ENCODE data around the gene FOXC2. TPM values are rescaled to one million over a fixed set of nuclear protein-coding genes. Genes with fewer than 3 reads are reported as not detected.

The FOXC2 gene
- total RNA-seq, 5 donors from 2014 or later (not counting 1 experiment from before 2014, with no cell fraction given) = not detected

DNA sequence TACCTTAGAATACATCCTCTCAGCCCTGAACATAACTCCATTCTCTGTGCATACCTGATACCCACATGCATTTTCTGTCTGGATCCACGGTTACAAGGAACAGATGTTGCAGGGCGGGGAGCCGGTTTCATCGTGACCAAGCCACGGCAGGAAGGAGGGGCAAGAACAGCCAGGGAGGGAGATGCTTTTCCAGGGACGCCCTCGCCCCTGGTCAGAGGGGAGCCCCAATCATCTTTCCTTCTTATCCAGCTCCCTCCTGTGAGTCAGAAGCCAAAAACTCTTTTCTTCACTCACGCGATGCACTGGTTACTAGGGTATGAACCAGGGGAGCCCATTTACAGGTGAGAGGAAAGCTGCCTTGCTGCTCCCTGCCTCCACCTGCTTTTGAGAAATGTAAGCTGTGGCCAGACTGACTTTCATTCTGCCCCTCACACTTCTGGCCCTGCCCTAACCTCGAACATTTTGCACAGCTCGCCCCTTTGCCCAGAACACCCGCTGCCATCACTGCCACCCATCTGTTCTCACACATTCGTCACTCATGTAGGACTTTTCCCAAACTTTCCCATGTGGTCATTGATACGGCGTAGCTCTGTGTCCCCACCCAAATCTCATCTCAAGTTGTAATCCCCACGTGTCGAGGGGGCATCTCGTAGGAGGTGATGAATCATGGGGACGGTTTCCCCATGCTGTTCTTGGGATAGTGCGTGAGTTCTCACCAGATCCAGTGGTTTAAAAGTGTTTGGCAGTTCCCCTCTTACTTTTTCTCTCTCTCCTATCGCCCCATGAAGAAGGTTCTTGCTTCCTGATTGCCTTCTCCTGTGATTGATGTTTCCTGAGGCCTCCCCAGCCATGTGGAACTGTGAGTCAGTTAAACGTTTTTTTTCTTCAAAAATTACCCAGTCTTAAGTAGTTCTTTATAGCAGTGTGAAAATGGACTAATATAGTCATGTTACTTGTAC lies 32.3 kb downstream of the FOXC2 start:
- H3K9me3 ChIP-seq = no peaks in the 10 kb centered on the region
- peaks cover 25 to 30% of the 10 kb centered on the region in 2 donors for H3K27me3 Mint-ChIP-seq
- H3K27me3 ChIP-seq (replicated peaks in 1 of 2; ENCODE audit: control insufficient read depth in 2 of 2, extremely low read depth in 1 of 2, insufficient read depth in 2 of 2, low read length in 1 of 2) = peaks cover 0 to 22% of the 10 kb centered on the region in 2 experiments
- no peaks in the 10 kb centered on the region for H3K36me3 ChIP-seq (ENCODE audit: control insufficient read depth in 2 of 2, extremely low read depth in 1 of 2, insufficient read depth in 1 of 2, low read length in 1 of 2)
- no peak overlapping the region for H3K27ac Mint-ChIP-seq
- ATAC-seq (replicated peaks in 1 of 4) (no peak), DNase-seq (no peak)
- H3K9me3 Mint-ChIP-seq = no peaks in the 10 kb centered on the region
- H3K36me3 Mint-ChIP-seq = no peaks in the 10 kb centered on the region
- CTCF ChIA-PET = no interaction called here
- H3K4me3 ChIP-seq (ENCODE audit: control insufficient read depth in 1 of 2, extremely low read depth in 1 of 2, low read length in 1 of 2) = no peak overlapping the region
- H3K27ac ChIP-seq (ENCODE audit: low read length) = no peak overlapping the region
- no peaks in the 10 kb centered on the region for H3K4me1 Mint-ChIP-seq
- no peaks in the 10 kb centered on the region for H3K4me1 ChIP-seq (ENCODE audit: control insufficient read depth in 1 of 2, extremely low read depth in 1 of 2, insufficient read depth in 2 of 2, low read length in 2 of 2)
- no peak overlapping the region for H3K4me3 Mint-ChIP-seq
- POLR2A ChIA-PET = no interaction called here
- WGBS (ENCODE audit: insufficient coverage) = 49% methylated on average over 4 of the region's 22 CpGs

GRCh38 chr16:86601356-86601755 lies 34.7 kb downstream of the FOXC2 start:
- Mint-ChIP-seq H3K27ac (no peak overlapping the region), H3K36me3 (no peaks in the 10 kb centered on the region), H3K4me3 (no peak overlapping the region), H3K4me1 (peaks cover 12 to 13% (median 12%) of the 10 kb centered on the region in 3 donors), H3K9me3 (no peaks in the 10 kb centered on the region), H3K27me3 (peaks cover 19 to 36% of the 10 kb centered on the region in 2 donors)
- H3K27ac ChIP-seq (ENCODE audit: low read length) = no peak overlapping the region
- POLR2A ChIA-PET = no interaction called here
- WGBS (ENCODE audit: insufficient coverage) = 67% methylated on average over 1 of the region's 2 CpGs
- no peaks in the 10 kb centered on the region for H3K36me3 ChIP-seq (ENCODE audit: control insufficient read depth in 2 of 2, extremely low read depth in 1 of 2, insufficient read depth in 1 of 2, low read length in 1 of 2)
- ATAC-seq (replicated peaks in 1 of 4) (no peak), DNase-seq (no peak)
- no peaks in the 10 kb centered on the region for H3K9me3 ChIP-seq
- CTCF ChIA-PET = no interaction called here
- no peak overlapping the region for H3K4me3 ChIP-seq (ENCODE audit: control insufficient read depth in 1 of 2, extremely low read depth in 1 of 2, low read length in 1 of 2)
- H3K27me3 ChIP-seq (replicated peaks in 1 of 2; ENCODE audit: control insufficient read depth in 2 of 2, extremely low read depth in 1 of 2, insufficient read depth in 2 of 2, low read length in 1 of 2) = peaks cover 0 to 23% of the 10 kb centered on the region in 2 experiments
- peaks cover 0 to 9% of the 10 kb centered on the region in 2 experiments for H3K4me1 ChIP-seq (ENCODE audit: control insufficient read depth in 1 of 2, extremely low read depth in 1 of 2, insufficient read depth in 2 of 2, low read length in 2 of 2)

- WGBS (ENCODE audit: insufficient coverage) = 100% methylated on average over 2 of the region's 4 CpGs
- ChIA-PET CTCF (no interaction called here), POLR2A (no interaction called here)
- Histone ChIP-seq H3K4me1 (ENCODE audit: control insufficient read depth in 1 of 2, extremely low read depth in 1 of 2, insufficient read depth in 2 of 2, low read length in 2 of 2) (peaks cover 0 to 9% of the 10 kb centered on the region in 2 experiments), H3K36me3 (ENCODE audit: control insufficient read depth in 2 of 2, extremely low read depth in 1 of 2, insufficient read depth in 1 of 2, low read length in 1 of 2) (no peaks in the 10 kb centered on the region), H3K4me3 (ENCODE audit: control insufficient read depth in 1 of 2, extremely low read depth in 1 of 2, low read length in 1 of 2) (no peak overlapping the region), H3K9me3 (no peaks in the 10 kb centered on the region), H3K27me3 (replicated peaks in 1 of 2; ENCODE audit: control insufficient read depth in 2 of 2, extremely low read depth in 1 of 2, insufficient read depth in 2 of 2, low read length in 1 of 2) (peaks cover 0 to 20% of the 10 kb centered on the region in 2 experiments), H3K27ac (ENCODE audit: low read length) (no peak overlapping the region)
- ATAC-seq (replicated peaks in 1 of 4) = no peak
- no peak overlapping the region for H3K4me3 Mint-ChIP-seq
- H3K27ac Mint-ChIP-seq = no peak overlapping the region
- peaks cover 12 to 13% (median 12%) of the 10 kb centered on the region in 3 donors for H3K4me1 Mint-ChIP-seq
- H3K27me3 Mint-ChIP-seq = peaks cover 19 to 36% of the 10 kb centered on the region in 2 donors
- no peaks in the 10 kb centered on the region for H3K36me3 Mint-ChIP-seq
- H3K9me3 Mint-ChIP-seq = no peaks in the 10 kb centered on the region
- DNase-seq = no peak
Observed at GRCh38 chr16:86602521-86602920, 35.9 kb downstream of the FOXC2 start.

DNA sequence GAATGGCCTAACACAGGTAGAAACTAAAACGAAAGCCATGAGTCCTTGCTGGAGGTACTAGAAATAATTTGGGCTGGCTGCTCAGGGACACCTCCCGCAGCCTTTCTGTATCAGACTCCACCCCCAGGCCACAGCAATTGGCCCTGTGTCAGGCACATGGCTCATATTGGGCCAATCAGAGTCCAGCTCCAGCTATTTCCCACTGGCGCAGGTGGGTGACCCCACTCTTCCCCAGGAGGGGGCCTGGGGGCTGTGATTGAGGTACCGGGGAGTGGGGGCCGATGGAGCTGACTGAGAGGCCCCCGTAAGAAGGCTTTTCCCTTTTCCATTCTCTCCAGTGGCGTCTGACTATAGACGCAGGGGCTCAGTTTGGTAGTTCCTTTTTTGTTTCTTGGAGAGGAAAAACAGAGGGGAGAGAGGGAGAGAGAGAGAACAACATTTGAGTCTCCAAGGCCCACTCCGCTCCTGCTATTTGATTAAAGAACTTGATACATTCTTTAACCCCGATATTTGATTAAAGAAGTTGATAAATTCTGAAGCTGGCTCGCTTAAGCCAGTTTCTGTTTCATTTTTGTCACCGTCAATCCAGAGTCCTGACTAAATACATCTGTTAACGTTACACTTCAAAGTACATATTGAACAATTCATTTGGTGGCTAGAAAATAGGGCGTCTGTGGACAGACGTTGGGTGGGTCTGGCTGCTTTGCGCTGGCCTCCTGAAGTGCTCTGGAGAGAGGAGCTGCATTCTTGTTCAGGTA lies 38.0 kb downstream of the FOXC2 start:
- ChIA-PET CTCF (interaction anchor here in 1 of 2 donors (0.8 to 1.2 kb wide), 2 partner anchors 22 to 40 kb away, joined by 3 read pairs; no protein-coding TSS in a partner anchor), POLR2A (interaction anchor here in 1 of 2 donors (1.0 kb wide), 1 partner anchor 35 kb away, joined by 4 read pairs; no protein-coding TSS in a partner anchor)
- Mint-ChIP-seq H3K4me1 (peaks cover 12 to 13% (median 12%) of the 10 kb centered on the region in 3 donors), H3K36me3 (no peaks in the 10 kb centered on the region), H3K27ac (peak overlapping the region; percentile 59 to 65), H3K27me3 (peaks cover 15 to 31% of the 10 kb centered on the region in 2 donors), H3K9me3 (no peaks in the 10 kb centered on the region), H3K4me3 (peak overlapping the region; percentile 84 to 88 (median 85))
- DNase-seq (peak in 32 of 35 experiments; percentile 6 to 61 (median 40)), ATAC-seq (replicated peaks in 1 of 4) (peak; percentile 84 to 100 (median 91))
- Histone ChIP-seq H3K27ac (ENCODE audit: low read length) (peak overlapping the region; percentile 72), H3K4me1 (ENCODE audit: control insufficient read depth in 1 of 2, extremely low read depth in 1 of 2, insufficient read depth in 2 of 2, low read length in 2 of 2) (peaks cover 0 to 9% of the 10 kb centered on the region in 2 experiments), H3K27me3 (replicated peaks in 1 of 2; ENCODE audit: control insufficient read depth in 2 of 2, extremely low read depth in 1 of 2, insufficient read depth in 2 of 2, low read length in 1 of 2) (peaks cover 0 to 17% of the 10 kb centered on the region in 2 experiments), H3K4me3 (ENCODE audit: control insufficient read depth in 1 of 2, extremely low read depth in 1 of 2, low read length in 1 of 2) (peak overlapping the region; percentile 66 to 75), H3K36me3 (ENCODE audit: control insufficient read depth in 2 of 2, extremely low read depth in 1 of 2, insufficient read depth in 1 of 2, low read length in 1 of 2) (no peaks in the 10 kb centered on the region), H3K9me3 (no peaks in the 10 kb centered on the region)
- 22% methylated on average over 4 of the region's 16 CpGs for WGBS (ENCODE audit: insufficient coverage)

DNA sequence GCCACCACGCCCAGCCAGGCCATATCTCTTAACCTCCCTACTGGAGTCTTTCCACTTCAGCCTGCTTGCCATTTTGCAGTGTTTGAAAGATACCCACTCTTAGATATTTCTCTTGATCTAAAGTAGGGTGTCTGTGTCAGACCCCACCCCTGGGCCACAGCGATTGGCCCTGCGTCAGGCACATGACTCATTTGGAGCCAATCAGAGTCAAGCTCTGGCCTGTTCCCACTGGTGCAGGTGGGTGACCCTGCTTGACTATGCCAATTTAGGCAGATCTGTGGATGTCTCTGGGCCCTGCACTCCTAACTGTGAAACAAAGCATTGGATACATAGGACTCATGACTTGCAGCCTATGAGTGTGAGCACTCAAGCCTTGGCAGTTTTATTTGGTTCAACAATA lies 39.3 kb downstream of the FOXC2 start:
- no peaks in the 10 kb centered on the region for H3K9me3 Mint-ChIP-seq
- no peaks in the 10 kb centered on the region for H3K36me3 ChIP-seq (ENCODE audit: control insufficient read depth in 2 of 2, extremely low read depth in 1 of 2, insufficient read depth in 1 of 2, low read length in 1 of 2)

GRCh38 chr16:86608301-86608747 lies 41.7 kb downstream of the FOXC2 start:
- Mint-ChIP-seq H3K9me3 (no peaks in the 10 kb centered on the region), H3K36me3 (no peaks in the 10 kb centered on the region), H3K4me1 (peaks cover 12 to 13% (median 12%) of the 10 kb centered on the region in 3 donors), H3K27me3 (peaks cover 11 to 21% of the 10 kb centered on the region in 2 donors), H3K27ac (no peak overlapping the region), H3K4me3 (no peak overlapping the region)
- H3K9me3 ChIP-seq = no peaks in the 10 kb centered on the region
- H3K36me3 ChIP-seq (ENCODE audit: control insufficient read depth in 2 of 2, extremely low read depth in 1 of 2, insufficient read depth in 1 of 2, low read length in 1 of 2) = no peaks in the 10 kb centered on the region
- no peak overlapping the region for H3K4me3 ChIP-seq (ENCODE audit: control insufficient read depth in 1 of 2, extremely low read depth in 1 of 2, low read length in 1 of 2)
- no peak for ATAC-seq (replicated peaks in 1 of 4)
- H3K4me1 ChIP-seq (ENCODE audit: control insufficient read depth in 1 of 2, extremely low read depth in 1 of 2, insufficient read depth in 2 of 2, low read length in 2 of 2) = peaks cover 0 to 9% of the 10 kb centered on the region in 2 experiments
- ChIA-PET POLR2A (no interaction called here), CTCF (no interaction called here)
- no peak for DNase-seq
- no peak overlapping the region for H3K27ac ChIP-seq (ENCODE audit: low read length)
- WGBS (ENCODE audit: insufficient coverage) = 20% methylated on average over 1 of the region's 2 CpGs
- peaks cover 0 to 28% of the 10 kb centered on the region in 2 experiments for H3K27me3 ChIP-seq (replicated peaks in 1 of 2; ENCODE audit: control insufficient read depth in 2 of 2, extremely low read depth in 1 of 2, insufficient read depth in 2 of 2, low read length in 1 of 2)

More for the DNA sequence above, 39.3 kb downstream of the FOXC2 start:
- H3K4me1 ChIP-seq (ENCODE audit: control insufficient read depth in 1 of 2, extremely low read depth in 1 of 2, insufficient read depth in 2 of 2, low read length in 2 of 2) = peaks cover 0 to 9% of the 10 kb centered on the region in 2 experiments
- ATAC-seq (replicated peaks in 1 of 4) = no peak
- Mint-ChIP-seq H3K4me3 (peak overlapping the region; percentile 21 to 88 (median 84)), H3K27me3 (peaks cover 20 to 26% of the 10 kb centered on the region in 2 donors), H3K36me3 (no peaks in the 10 kb centered on the region), H3K27ac (no peak overlapping the region), H3K4me1 (peaks cover 12 to 13% (median 12%) of the 10 kb centered on the region in 3 donors)
- H3K4me3 ChIP-seq (ENCODE audit: control insufficient read depth in 1 of 2, extremely low read depth in 1 of 2, low read length in 1 of 2) = no peak overlapping the region
- 100% methylated on average over 2 of the region's 3 CpGs for WGBS (ENCODE audit: insufficient coverage)
- ChIA-PET CTCF (no interaction called here), POLR2A (no interaction called here)
- H3K27ac ChIP-seq (ENCODE audit: low read length) = no peak overlapping the region
- no peak for DNase-seq
- no peaks in the 10 kb centered on the region for H3K9me3 ChIP-seq
- H3K27me3 ChIP-seq (replicated peaks in 1 of 2; ENCODE audit: control insufficient read depth in 2 of 2, extremely low read depth in 1 of 2, insufficient read depth in 2 of 2, low read length in 1 of 2) = peaks cover 0 to 24% of the 10 kb centered on the region in 2 experiments
